ENCODE measurements around the gene PLAGL2.
"Not testable (repeated sequence)": the region's sequence is repeated elsewhere in the genome, so short reads cannot be mapped to it uniquely, and the experiment has no call there.

PLAGL2 gene

GRCh38 chr20:32179934-32180333 is 27.6 kb downstream of the PLAGL2 start:
- no peak for DNase-seq (ENCODE audit: low read depth)

- no peak for DNase-seq (ENCODE audit: low read depth)
Observed at GRCh38 chr20:32179515-32179914, 28.0 kb downstream of the PLAGL2 start.

- not testable (repeated sequence) for DNase-seq (ENCODE audit: low read depth)
Observed at GRCh38 chr20:32177696-32178095, 29.8 kb downstream of the PLAGL2 start.

GRCh38 chr20:32168184-32168910 is 39.2 kb downstream of the PLAGL2 start:
- no peak for DNase-seq (ENCODE audit: low read depth)

GRCh38 chr20:32167552-32167951 is 40.0 kb downstream of the PLAGL2 start:
- no peak for DNase-seq (ENCODE audit: low read depth)

- no peak for DNase-seq (ENCODE audit: low read depth)
Observed at GRCh38 chr20:32165836-32166545, 41.6 kb downstream of the PLAGL2 start.

- DNase-seq (ENCODE audit: low read depth) = no peak
Observed at GRCh38 chr20:32164984-32165735, 42.4 kb downstream of the PLAGL2 start.

GRCh38 chr20:32163951-32164350 is 43.6 kb downstream of the PLAGL2 start:
- DNase-seq (ENCODE audit: low read depth) = no peak

- DNase-seq (ENCODE audit: low read depth) = no peak
Observed at GRCh38 chr20:32162351-32162750, 45.2 kb downstream of the PLAGL2 start.

- DNase-seq (ENCODE audit: low read depth) = no peak
Observed at GRCh38 chr20:32160341-32160740, 47.2 kb downstream of the PLAGL2 start.

GRCh38 chr20:32159766-32160221 is 47.7 kb downstream of the PLAGL2 start:
- DNase-seq (ENCODE audit: low read depth) = no peak

GRCh38 chr20:32158943-32159660 is 48.4 kb downstream of the PLAGL2 start:
- no peak for DNase-seq (ENCODE audit: low read depth)

GRCh38 chr20:32158351-32158750 is 49.2 kb downstream of the PLAGL2 start:
- DNase-seq (ENCODE audit: low read depth) = no peak

GRCh38 chr20:32157611-32158010 is 49.9 kb downstream of the PLAGL2 start:
- DNase-seq (ENCODE audit: low read depth) = no peak

- DNase-seq (ENCODE audit: low read depth) = no peak
Observed at GRCh38 chr20:32155017-32155981, 52.2 kb downstream of the PLAGL2 start.

- DNase-seq (ENCODE audit: low read depth) = no peak
Observed at GRCh38 chr20:32153771-32154170, 53.8 kb downstream of the PLAGL2 start.

- no peak for DNase-seq (ENCODE audit: low read depth)
Observed at GRCh38 chr20:32153156-32153665, 54.3 kb downstream of the PLAGL2 start.

GRCh38 chr20:32152421-32153155 is 55.0 kb downstream of the PLAGL2 start:
- no peak for DNase-seq (ENCODE audit: low read depth)

- DNase-seq (ENCODE audit: low read depth) = no peak
Observed at GRCh38 chr20:32150291-32150848, 57.2 kb downstream of the PLAGL2 start.
